GM18517 (cell line): ENCODE results near the gene GATD1.
"Not testable (repeated sequence)": the region's sequence is repeated elsewhere in the genome, so short reads cannot be mapped to it uniquely, and the experiment has no call there.

Source experiments
- ATAC-seq: cut with Tn5 transposase; IDR thresholded peaks from one replicate; pipeline ENCODE4 v1.9.1; 2021; ENCODE audit warnings: mild to moderate bottlenecking, moderate library complexity; ENCODE audit not compliant: unreplicated experiment

GATD1 gene

DNA sequence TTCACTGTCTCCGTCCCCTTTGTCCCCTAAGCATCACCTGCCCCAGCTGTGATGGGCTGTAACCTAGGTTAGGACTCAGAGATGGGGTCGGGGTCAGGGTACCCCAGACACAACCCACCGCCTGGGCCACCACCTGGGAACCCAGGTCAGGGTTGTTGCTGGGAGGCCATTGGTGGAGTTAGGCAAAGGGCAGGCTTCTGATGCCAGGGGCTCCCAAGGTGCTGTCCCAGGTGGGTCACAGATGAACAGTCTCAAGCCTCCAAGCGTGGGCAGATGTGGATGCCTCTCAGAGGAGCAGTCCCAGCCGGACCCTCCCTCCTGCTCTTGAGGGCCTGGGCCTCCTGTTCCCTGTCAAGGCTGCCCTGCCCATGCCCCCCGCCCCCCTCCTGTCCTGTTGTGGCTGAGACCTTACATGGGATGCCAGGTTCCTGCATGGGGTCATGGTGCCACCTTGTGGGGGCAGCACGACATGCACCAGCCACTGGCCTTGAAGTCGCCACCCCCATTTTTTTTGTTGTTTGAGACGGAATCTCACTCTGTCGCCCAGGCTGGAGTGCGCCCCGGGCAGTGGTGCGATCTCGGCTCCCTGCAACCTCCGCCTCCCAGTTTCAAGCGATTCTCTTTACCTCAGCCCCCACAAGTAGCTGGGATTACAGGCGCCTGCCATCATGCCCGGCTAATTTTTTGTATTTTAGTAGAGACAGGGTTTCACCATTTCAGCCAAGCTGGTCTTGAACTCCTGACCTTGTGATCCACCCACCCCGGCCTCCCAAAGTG is 12.1 kb downstream of the GATD1 start:
- no peak for ATAC-seq

- no peak for ATAC-seq
Measured at GRCh38 chr11:764322-765024, 12.8 kb downstream of the GATD1 start.

GRCh38 chr11:763549-764321 is 13.6 kb downstream of the GATD1 start:
- ATAC-seq: no peak

DNA sequence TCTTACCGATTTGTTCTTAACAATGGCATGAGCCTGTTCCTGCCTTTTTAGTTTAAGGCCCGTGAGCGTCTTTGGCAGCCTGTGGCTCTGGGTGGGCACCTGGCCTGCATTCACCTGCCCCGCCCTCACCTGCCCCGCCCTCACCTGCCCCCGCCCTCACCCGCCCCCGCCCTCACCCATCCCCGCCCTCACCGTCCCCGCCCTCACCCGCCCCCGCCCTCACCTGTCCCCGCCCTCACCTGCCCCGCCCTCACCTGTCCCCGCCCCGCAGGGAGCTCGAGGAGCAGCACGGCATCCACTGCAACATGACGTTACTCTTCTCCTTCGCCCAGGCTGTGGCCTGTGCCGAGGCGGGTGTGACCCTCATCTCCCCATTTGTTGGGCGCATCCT is 14.2 kb downstream of the GATD1 start:
- ATAC-seq: no peak

DNA sequence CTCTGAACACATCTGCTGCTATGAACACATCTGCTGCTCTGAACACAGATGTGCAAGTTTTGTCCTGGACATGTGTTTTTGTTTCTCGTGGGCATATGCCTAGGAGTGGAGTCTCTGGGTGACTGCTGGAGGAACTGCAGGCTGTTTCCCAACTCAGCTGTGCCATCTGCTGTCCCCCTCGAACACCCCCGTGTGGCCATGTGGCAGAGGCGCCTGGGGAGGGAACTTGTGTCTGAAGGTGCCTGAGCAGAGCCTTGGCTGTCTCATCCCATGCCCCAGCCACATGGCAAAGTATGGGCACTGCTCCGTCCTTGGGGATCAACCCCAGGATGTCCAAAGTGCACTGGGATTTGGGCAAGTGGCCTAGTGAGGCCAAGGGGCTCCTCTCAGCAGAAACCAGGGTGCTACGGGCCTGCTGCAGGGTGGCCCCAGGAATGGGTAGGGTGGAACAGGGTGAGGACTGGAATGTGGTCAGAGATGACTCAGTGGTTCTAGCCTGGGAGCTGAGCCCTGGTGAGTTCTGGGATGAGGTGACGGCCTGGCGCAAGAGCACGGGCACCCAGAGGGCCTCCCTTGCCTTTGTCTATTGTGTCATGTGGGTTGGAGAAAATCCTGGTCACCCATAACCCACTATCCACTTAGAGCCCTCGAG is 14.7 kb downstream of the GATD1 start:
- no peak for ATAC-seq

GRCh38 chr11:761526-762108 is 15.7 kb downstream of the GATD1 start:
- no peak for ATAC-seq

GRCh38 chr11:760236-760635 is 17.1 kb downstream of the GATD1 start:
- no peak for ATAC-seq

GRCh38 chr11:749731-750130 is 27.6 kb downstream of the GATD1 start:
- no peak for ATAC-seq

DNA sequence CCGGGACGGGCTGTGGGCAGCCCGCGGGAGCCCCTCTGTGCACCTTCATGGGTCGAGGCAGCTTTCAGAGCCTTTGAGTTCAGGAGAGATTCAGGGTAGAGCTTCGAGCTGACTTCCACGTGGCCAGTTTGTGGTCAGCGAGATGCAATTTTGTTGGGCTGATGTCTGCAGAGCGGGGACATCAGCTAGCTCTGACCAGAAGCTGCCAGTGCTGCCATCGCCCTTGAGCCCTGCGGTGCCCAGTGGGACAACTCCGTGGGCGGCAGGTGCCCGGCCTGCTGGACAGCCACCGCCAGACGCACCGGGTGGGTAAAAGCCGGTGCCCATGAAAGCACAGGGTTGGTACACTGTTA is 29.3 kb downstream of the GATD1 start:
- no peak for ATAC-seq

- ATAC-seq: peak; percentile 78
Measured at GRCh38 chr11:747158-748006, 29.9 kb downstream of the GATD1 start, which contains the start of gene TALDO1. Gene TALDO1, plus strand, starts transcription at chr11:747464. Its CDS starts 18 bp downstream, at chr11:747482.

DNA sequence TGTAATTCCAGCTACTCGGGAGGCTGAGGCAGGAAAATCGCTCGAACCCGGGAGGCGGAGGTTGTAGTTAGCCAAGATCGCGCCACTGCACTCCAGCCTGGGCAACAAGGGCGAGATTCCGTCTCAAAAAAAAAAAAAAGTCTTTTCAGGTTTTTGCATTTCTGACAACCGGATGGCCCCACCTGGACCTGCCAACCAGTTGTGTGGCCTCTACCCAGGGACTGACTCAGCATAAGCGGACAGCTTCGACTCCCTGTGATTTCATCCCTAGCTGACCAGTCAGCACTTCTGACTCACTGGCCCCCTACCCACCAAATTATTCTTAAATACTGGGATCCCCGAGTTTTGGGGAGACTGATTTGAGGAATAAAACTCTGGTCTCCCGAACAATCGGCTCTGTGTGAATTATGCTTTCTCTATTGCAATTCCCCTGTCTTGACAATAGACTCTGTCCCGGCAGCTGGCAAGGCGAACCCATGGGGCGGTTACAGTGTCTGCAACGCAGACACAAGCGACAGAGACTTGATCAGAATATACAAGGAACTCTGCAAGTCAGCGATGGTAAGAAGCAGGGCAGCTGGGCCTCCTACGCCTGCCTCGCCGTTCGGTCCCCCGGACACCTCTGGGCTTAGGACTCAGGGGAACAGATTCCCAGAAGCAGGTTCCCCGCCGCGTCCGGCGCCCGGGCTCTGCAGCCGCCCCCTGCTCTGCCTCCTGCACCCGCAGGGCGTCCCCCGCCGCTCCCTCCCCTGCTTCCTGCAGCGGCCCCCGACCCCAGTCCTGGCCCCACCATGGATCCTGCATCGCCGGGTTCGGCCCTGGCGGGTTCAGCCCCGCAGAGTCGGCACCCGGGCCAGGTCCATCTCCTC is 30.8 kb downstream of the GATD1 start:
- peak; percentile 46 for ATAC-seq

DNA sequence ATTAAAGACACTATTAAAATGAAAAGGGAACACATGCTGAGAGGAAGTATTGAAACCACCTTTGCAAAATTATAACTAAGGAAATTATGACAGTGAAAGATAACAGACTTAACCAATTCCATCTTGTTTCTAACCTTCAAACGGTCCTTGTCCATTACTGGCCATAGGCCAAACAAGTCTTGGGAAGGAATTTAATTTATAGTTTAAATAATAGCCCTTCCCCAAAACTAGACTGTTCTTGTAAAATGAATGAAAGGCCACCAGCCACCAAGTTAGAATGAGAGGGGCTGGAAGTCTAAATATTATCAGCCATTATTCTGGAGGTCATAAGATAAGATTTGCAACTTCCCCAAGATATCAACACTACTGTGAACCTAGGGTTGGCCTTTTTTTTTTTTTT is 31.9 kb downstream of the GATD1 start:
- no peak for ATAC-seq

GRCh38 chr11:742571-743201 is 34.6 kb downstream of the GATD1 start:
- ATAC-seq: no peak

GRCh38 chr11:742156-742546 is 35.1 kb downstream of the GATD1 start:
- no peak for ATAC-seq

- not testable (repeated sequence) for ATAC-seq
Measured at GRCh38 chr11:737899-738298, 39.4 kb downstream of the GATD1 start.

DNA sequence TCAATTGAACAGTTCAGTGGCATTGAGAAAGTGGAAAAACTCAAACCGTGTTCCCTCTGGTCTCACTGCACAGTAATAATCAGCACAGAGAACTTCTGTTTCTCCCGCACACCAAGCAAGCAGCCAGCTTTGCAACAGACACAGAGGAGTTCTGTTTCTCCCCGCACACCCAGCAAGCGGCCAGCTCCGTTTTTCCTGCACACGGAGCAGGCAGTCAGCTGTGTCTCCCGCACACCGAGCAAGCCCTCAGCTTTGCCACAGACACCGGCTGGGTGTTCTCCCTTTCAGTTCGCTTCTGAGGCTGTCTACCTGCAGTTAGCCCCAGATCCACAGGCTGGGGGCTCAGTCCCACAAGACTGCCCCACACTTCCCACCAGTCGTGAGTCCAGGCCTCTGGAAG is 39.9 kb downstream of the GATD1 start:
- ATAC-seq: no peak

GRCh38 chr11:734541-734940 is 42.7 kb downstream of the GATD1 start:
- ATAC-seq: not testable (repeated sequence)

DNA sequence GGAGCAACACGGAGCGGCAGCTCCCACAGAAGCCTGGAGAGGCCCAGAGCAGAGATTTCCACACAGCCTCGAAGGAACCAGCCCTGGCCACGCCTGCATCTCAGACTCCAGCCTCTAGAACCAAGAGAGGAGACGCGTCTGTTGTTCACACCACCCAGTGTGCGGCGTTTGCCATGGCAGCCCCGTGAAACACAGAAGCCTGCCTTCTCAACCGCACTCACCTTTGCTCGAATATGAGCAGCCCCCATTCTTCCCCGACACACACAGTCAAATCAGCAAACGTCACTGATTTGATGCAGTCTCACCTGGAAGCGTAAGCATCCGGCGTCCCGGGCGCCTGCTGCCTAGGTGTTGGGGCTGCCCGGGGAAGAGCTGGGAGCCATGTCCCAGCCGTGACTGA is 44.2 kb downstream of the GATD1 start:
- no peak for ATAC-seq
